Measurements from ENCODE around the gene FBXO42.

GRCh38 chr1:16376971-16377370, 24.7 kb upstream of the FBXO42 start:
- TF ChIP-seq SMAD3 (CRISPR knock-in tag; IDR thresholded peaks at IDR 0.05), result no peak
- TF ChIP-seq TAF1 (CRISPR knock-in tag; IDR thresholded peaks at IDR 0.05), result no peak
- no peak for TF ChIP-seq ZNF766 (CRISPR knock-in tag; IDR thresholded peaks at IDR 0.05; ENCODE audit: borderline replicate concordance)
- TF ChIP-seq ZNF274 (CRISPR knock-in tag; IDR thresholded peaks at IDR 0.05), result no peak
- no peak for TF ChIP-seq PATZ1 (CRISPR knock-in tag; IDR thresholded peaks at IDR 0.05)
